SU-DHL-6 (cell line): ENCODE data around the gene PAX5.

Experiments used
- CTCF ChIP-seq: fragments of 200-600 bp; sonication (generic); IDR thresholded peaks from one replicate; pipeline ENCODE4 v1.5.1; 2017; ENCODE audit warnings: antibody characterized with exemption, mild to moderate bottlenecking, low read length, moderate library complexity; ENCODE audit not compliant: insufficient read depth, poor library complexity, severe bottlenecking
- EZH2phosphoT487 ChIP-seq: fragments of 200-600 bp; sonication (generic), shearing (Covaris generic); conservative IDR thresholded peaks from 2 replicates; pipeline ENCODE4 v1.6.1; 2018; ENCODE audit warnings: mild to moderate bottlenecking, antibody characterized with exemption, low read length, moderate library complexity, mixed read lengths

- TF ChIP-seq CTCF (no peak), EZH2phosphoT487 (no peak)
Measured at GRCh38 chr9:36897478-36897877, 136.6 kb downstream of the PAX5 start.
